ENCODE results near the gene CDH4.

- TF ChIP-seq MAX (IDR thresholded peaks at IDR 0.05) = no peak
- no peak for TF ChIP-seq EP300 (IDR thresholded peaks at IDR 0.05; ENCODE audit: borderline replicate concordance)
- TF ChIP-seq EGR1 (IDR thresholded peaks at IDR 0.05) = no peak
- no peak for TF ChIP-seq REST (IDR thresholded peaks at IDR 0.05; ENCODE audit: low read depth)
- TF ChIP-seq FOXM1 (IDR thresholded peaks at IDR 0.05; ENCODE audit: borderline replicate concordance, low read depth) = no peak
- TF ChIP-seq CEBPB (IDR thresholded peaks at IDR 0.05) = no peak
- no peak for TF ChIP-seq CREB1 (IDR thresholded peaks at IDR 0.05; ENCODE audit: low read depth)
These were observed 280.7 kb downstream of the CDH4 start for GRCh38 chr20:61532736-61533135.

Data from Ishikawa (cell line).